Fibroblast of mammary gland (primary cell): ENCODE data around the gene WDR64.
"Not testable (repeated sequence)": the region's sequence is repeated elsewhere in the genome, so short reads cannot be mapped to it uniquely, and the experiment has no call there.

Experiments used
- DNase-seq: peaks from one replicate; pipeline ENCODE4 v3.0.0-alpha.2; 2010; ENCODE audit warnings: low read depth
- H3K4me3 ChIP-seq: 2 replicates; pipeline ENCODE4 v1.5.1; 2011; ENCODE audit warnings: low read depth, mild to moderate bottlenecking, low read length, moderate library complexity; ENCODE audit not compliant: control insufficient read depth
- TF ChIP-seq, protein P1 (sequence below): conservative IDR thresholded peaks from 2 replicates; pipeline ENCODE4 v1.5.1; 2011; ENCODE audit warnings: low read depth, low read length, inconsistent platforms; ENCODE audit not compliant: control insufficient read depth, insufficient read depth

The WDR64 gene

DNA sequence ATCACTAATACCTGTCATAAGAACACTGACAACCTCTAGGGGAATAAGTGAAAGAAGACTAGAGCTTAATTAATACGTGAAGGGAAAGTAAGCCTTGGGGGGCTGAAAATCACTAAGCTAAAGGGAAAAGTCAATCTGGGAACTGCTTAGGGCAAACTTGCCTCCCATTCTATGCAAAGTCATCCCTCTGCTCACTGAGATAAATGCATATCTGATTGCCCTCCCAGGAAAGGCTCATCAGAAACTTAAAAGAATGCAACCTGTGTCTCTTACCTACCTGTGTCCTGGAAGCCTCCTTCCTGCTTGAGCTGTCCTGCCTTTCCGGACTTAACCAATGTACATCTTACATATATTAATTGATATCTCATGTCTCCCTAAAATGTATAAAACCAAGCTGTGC, 81.8 kb downstream of the WDR64 start:
- no peak for DNase-seq
- TF ChIP-seq, protein P1, sequence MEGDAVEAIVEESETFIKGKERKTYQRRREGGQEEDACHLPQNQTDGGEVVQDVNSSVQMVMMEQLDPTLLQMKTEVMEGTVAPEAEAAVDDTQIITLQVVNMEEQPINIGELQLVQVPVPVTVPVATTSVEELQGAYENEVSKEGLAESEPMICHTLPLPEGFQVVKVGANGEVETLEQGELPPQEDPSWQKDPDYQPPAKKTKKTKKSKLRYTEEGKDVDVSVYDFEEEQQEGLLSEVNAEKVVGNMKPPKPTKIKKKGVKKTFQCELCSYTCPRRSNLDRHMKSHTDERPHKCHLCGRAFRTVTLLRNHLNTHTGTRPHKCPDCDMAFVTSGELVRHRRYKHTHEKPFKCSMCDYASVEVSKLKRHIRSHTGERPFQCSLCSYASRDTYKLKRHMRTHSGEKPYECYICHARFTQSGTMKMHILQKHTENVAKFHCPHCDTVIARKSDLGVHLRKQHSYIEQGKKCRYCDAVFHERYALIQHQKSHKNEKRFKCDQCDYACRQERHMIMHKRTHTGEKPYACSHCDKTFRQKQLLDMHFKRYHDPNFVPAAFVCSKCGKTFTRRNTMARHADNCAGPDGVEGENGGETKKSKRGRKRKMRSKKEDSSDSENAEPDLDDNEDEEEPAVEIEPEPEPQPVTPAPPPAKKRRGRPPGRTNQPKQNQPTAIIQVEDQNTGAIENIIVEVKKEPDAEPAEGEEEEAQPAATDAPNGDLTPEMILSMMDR = no peak
- H3K4me3 ChIP-seq = no peak overlapping the region

DNA sequence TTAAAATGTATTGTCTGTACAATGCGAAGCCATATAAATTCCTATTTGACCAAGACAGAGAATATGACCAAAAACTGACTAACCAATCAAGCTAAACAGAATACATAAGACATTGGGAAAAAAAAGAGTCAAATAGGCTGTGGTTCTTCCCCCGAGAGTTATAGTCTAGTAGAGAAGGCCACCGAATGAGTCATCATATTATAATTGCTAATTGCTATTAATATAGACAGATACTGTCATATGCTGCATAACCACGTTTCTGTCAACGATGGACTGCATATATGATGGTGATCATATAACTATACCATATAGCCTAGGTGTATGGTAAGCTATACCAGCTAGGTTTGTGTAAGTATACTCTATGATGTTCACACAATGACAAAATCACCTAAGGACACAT, 82.5 kb downstream of the WDR64 start:
- DNase-seq = no peak
- TF ChIP-seq, protein P1 = no peak
- H3K4me3 ChIP-seq = no peak overlapping the region

DNA sequence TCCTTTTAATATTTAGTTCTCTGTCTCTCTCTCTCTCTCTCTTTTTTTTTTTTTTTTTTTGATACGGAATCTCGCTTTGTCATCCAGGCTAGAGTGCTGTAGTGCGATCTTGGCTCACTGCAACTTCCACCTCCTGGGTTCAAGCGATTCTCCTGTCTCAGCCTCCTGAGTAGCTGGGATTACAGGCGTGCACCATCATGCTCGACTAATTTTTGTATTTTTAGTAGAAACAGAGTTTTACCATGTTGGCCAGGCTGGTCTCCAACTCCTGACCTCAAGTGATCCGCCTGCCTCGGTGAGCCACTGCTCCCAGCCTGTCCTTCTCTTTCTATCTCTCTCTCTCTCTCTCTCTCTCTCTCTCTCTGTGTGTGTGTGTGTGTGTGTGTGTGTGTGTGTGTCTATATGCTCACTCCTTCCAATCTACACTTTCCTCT, 83.4 kb downstream of the WDR64 start:
- not testable (repeated sequence) for DNase-seq, H3K4me3 ChIP-seq

DNA sequence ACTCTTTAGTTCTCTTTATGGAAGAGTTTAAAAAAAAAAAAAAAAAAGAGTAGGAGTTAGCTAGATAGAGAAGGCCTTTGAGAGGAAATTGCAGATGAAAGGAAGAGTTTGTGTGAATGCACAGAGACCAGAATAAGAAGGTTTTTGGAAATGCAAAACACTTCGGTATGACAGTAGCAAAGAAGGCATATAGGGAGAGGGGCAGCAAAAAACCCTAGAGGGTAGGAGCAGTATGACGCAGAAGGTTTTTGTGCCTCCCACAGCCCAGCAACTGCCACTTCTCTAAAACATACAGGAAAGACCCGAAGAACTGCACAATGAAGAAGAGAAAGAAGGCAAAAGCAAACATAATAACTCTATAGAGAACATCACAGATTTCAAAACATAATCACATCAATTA, 84.3 kb downstream of the WDR64 start:
- DNase-seq = no peak
- no peak overlapping the region for H3K4me3 ChIP-seq

DNA sequence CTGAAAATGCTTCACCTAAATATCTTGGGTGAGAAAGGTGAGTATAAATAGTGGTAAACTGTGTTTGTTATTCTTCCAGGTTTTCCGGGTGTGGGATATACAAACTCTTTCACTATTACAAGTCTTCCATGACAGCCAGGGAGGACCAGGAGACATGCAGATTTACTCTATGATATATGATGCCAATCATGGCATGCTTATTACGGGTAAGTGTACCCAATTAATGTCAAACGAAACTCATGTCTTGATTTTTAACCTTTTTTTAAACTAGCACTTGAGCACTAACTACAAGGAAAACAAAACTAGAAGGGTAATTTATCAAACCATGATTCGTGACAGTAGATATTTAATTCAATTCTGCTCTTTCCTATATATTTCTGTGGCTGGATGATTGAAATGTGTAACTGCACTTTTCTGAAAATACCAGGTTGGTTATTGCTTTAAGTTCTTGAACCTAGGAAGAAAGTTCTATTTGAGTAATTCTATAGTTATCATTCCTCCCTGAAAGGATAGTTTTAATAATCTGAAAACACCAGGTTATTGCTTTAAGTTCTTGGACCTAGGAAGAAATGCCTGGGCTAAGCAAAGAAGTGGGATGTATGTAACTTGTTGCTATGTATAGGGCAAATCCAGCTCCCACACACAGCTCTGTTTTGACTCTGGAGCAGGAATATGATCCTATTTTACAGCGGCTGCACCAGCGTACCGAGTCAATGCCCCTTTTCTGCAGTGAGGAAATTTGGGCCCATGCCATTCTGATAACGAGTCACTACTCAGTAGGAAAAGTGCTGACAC, 86.4 kb downstream of the WDR64 start:
- TF ChIP-seq, protein P1 = no peak
- no peak for DNase-seq
- H3K4me3 ChIP-seq = no peak overlapping the region

More for the DNA sequence above, 84.3 kb downstream of the WDR64 start:
- TF ChIP-seq, protein P1 = no peak

DNA sequence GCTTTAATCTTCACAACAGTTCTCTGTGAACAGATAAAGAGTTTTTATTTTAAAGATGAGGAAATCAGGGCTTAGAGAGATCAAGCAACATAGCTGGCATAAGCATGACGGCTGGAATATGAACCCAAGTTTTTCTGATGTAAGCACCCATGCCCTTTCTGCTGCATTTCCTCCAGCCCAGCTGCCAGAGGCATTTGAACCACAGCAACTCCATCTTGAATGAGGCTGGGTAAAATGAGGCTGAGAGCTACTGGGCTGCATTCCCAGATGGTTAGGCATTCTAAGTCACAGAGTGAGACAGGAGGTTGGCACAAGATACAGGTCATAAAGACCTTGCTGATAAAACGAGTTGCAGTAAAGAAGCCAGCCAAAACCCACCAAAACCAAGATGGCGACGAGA, 90.0 kb downstream of the WDR64 start:
- TF ChIP-seq, protein P1 = no peak
- H3K4me3 ChIP-seq = no peak overlapping the region
- DNase-seq = no peak

DNA sequence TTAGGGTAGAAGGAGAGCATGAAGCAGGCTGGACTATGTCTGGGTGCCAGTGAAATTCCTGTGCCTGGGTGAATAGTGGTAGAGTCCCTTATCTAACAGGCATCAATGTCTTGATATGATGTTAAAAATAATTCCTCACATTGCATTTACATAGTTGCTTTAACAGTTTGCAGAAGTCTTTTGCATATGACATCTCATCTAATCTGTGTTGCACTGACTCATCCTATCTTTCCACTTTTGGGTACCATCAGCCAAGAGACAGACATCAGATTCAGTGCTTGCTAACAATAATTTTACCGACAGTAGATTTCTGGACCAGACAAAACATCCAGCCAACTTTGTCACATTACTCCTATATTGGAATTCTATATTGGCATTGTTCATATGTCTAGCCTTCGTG, 92.5 kb downstream of the WDR64 start:
- DNase-seq = no peak
- no peak overlapping the region for H3K4me3 ChIP-seq
- TF ChIP-seq, protein P1 = no peak
